Skeletal muscle cell (primary cell): ENCODE measurements around the gene SYS1.

Experiments
- DNase-seq: peaks from one replicate; pipeline ENCODE4 v3.0.0-alpha.2; 2010; ENCODE audit warnings: low read depth
- H3K4me3 ChIP-seq: 2 replicates; pipeline ENCODE4 v1.5.1; 2011; ENCODE audit warnings: low read depth, mild to moderate bottlenecking, control low read depth, low read length, moderate library complexity

Gene SYS1

GRCh38 chr20:45407067-45407745 is 44.2 kb downstream of the SYS1 start:
- no peak for DNase-seq
- peak overlapping the region; percentile 59 for H3K4me3 ChIP-seq

- H3K4me3 ChIP-seq: peak within 1 kb of the TSS; percentile 59
- DNase-seq: no peak
Measured at GRCh38 chr20:45407783-45408645, 45.1 kb downstream of the SYS1 start, which contains the start of gene DBNDD2. Gene DBNDD2, plus strand, starts transcription at chr20:45408289. Its CDS starts 179 bp downstream, at chr20:45408468.

DNA sequence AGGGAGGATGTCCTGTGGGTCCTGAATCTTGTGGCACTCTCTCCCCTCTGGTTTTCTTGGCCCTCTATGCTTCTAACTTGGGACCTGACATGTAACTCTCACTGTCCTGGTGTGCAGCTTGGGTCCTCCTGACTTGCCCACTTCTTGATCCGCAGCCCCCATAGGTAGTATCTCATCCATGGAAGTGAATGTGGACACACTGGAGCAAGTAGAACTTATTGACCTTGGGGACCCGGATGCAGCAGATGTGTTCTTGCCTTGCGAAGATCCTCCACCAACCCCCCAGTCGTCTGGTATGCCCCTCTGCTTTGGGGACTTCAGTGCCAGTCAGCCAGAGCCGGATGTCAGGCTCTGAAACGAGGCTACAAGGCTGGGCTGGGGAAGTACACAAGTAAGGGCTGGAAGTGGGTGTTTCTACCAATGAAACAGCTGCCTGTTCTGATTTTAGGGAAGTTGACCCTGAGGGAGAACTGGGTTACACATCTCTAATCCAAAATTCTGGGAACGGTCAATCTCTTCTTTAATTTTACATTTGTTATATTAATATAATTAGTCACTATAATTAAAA is 45.8 kb downstream of the SYS1 start:
- no peak overlapping the region for H3K4me3 ChIP-seq
- DNase-seq: no peak

- no peak overlapping the region for H3K4me3 ChIP-seq
- no peak for DNase-seq
Measured at GRCh38 chr20:45409521-45410272, 46.7 kb downstream of the SYS1 start.

GRCh38 chr20:45410887-45411286 is 47.9 kb downstream of the SYS1 start:
- no peak for DNase-seq
- H3K4me3 ChIP-seq: no peak overlapping the region

- H3K4me3 ChIP-seq: no peak overlapping the region
- no peak for DNase-seq
Measured at GRCh38 chr20:45412653-45413052, 49.7 kb downstream of the SYS1 start.

DNA sequence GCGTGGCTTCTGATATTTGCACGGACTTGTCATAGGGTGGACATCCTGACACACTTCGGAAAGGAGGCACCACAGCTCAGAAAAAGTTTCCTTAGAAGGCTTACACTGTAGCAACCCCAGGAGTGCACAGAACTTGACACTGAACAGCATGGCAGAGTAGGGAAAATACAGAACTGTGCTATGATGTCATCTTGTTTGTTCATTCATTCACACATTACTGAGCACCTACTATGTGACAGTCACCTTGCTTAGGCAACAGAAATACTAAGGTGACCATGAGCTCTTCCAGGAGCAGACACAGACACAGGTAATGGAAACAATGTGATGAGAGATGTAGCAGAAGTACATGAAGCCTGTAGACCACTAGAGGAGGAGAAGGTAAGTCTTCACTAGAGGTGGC is 50.5 kb downstream of the SYS1 start:
- no peak overlapping the region for H3K4me3 ChIP-seq
- no peak for DNase-seq

DNA sequence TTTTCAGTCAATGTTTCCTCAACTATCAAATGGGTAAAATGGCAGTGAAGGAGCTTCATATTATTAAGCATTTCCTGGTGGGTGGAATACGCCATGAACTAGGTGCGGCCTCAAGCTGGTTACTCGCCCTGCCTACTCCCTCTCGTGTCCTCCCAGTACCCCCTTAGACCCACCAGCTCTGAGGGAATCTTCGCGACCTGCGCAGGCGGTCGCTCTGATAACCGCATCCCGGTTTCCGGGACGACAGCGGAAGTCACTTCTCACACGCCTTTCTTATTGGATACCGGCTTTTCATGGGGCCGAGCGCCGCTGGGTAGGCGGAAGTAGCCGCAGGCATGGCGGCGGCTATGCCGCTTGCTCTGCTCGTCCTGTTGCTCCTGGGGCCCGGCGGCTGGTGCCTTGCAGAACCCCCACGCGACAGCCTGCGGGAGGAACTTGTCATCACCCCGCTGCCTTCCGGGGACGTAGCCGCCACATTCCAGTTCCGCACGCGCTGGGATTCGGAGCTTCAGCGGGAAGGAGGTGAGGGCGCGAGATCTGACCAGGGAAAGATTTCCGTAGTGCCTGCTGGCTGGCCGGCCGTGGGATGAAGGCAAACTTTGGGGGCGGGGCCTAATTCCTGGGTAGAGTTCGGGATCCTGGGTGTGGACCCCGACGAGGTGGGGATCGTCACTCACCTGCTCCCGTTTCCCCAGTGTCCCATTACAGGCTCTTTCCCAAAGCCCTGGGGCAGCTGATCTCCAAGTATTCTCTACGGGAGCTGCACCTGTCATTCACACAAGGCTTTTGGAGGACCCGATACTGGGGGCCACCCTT is 53.1 kb downstream of the SYS1 start, which contains the start of gene PIGT:
Gene PIGT (plus strand): TSS at position 320 of the 816 bp plus-strand sequence. CDS start 16 bp downstream, at position 336.
- peak within 1 kb of the TSS; percentile 85 for H3K4me3 ChIP-seq
- peak; percentile 25 for DNase-seq

- peak overlapping the region; percentile 85 for H3K4me3 ChIP-seq
- no peak for DNase-seq
Measured at GRCh38 chr20:45416917-45417316, 54.0 kb downstream of the SYS1 start.
